ENCODE measurements around the gene ANKLE2. TPM values are rescaled to one million over a fixed set of nuclear protein-coding genes. Genes with fewer than 3 reads are reported as not detected.

Gene ANKLE2
- total RNA-seq, 1 donor from 2014 or later: 54.2 TPM

- Histone ChIP-seq H3K4me1 (no peaks in the 10 kb centered on the region), H3K27ac (no peak overlapping the region), H3K4me3 (no peak overlapping the region), H3K36me3 (peaks cover 83 to 96% of the 10 kb centered on the region in 2 donors), H3K27me3 (no peaks in the 10 kb centered on the region), H3K9me3 (no peaks in the 10 kb centered on the region)
- DNase-seq (ENCODE audit: low spot score in 2 of 2): no peak
- intact Hi-C loops (cut with DNase I): no loop called here
- TF ChIP-seq CTCF (IDR thresholded peaks at IDR 0.05): no peak
Measured at GRCh38 chr12:132748319-132748718, 13.3 kb downstream of the ANKLE2 start.

- no peak for DNase-seq (ENCODE audit: low spot score in 2 of 2)
- H3K9me3 ChIP-seq: no peaks in the 10 kb centered on the region
- H3K4me1 ChIP-seq: no peaks in the 10 kb centered on the region
- no peak for TF ChIP-seq CTCF (IDR thresholded peaks at IDR 0.05)
- H3K27me3 ChIP-seq: no peaks in the 10 kb centered on the region
- peaks cover 83 to 96% of the 10 kb centered on the region in 2 donors for H3K36me3 ChIP-seq
- H3K27ac ChIP-seq: no peak overlapping the region
- intact Hi-C loops (cut with DNase I): no loop called here
- H3K4me3 ChIP-seq: no peak overlapping the region
Measured at GRCh38 chr12:132747896-132748295, 13.7 kb downstream of the ANKLE2 start.

GRCh38 chr12:132747395-132747794 is 14.2 kb downstream of the ANKLE2 start:
- no peaks in the 10 kb centered on the region for H3K27me3 ChIP-seq
- no peak overlapping the region for H3K27ac ChIP-seq
- TF ChIP-seq CTCF (IDR thresholded peaks at IDR 0.05): no peak
- intact Hi-C loops (cut with DNase I): no loop called here
- H3K9me3 ChIP-seq: no peaks in the 10 kb centered on the region
- no peaks in the 10 kb centered on the region for H3K4me1 ChIP-seq
- peaks cover 83 to 96% of the 10 kb centered on the region in 2 donors for H3K36me3 ChIP-seq
- no peak for DNase-seq (ENCODE audit: low spot score in 2 of 2)
- H3K4me3 ChIP-seq: no peak overlapping the region

- intact Hi-C loops (cut with DNase I): no loop called here
- H3K27ac ChIP-seq: no peak overlapping the region
- no peaks in the 10 kb centered on the region for H3K27me3 ChIP-seq
- H3K36me3 ChIP-seq: peaks cover 82 to 96% of the 10 kb centered on the region in 2 donors
- no peak for TF ChIP-seq CTCF (IDR thresholded peaks at IDR 0.05)
- no peak for DNase-seq (ENCODE audit: low spot score in 2 of 2)
- H3K9me3 ChIP-seq: no peaks in the 10 kb centered on the region
- H3K4me1 ChIP-seq: no peaks in the 10 kb centered on the region
- H3K4me3 ChIP-seq: no peak overlapping the region
Measured at GRCh38 chr12:132746613-132747012, 15.0 kb downstream of the ANKLE2 start.

GRCh38 chr12:132743831-132744230 is 17.8 kb downstream of the ANKLE2 start:
- H3K36me3 ChIP-seq: peaks cover 82 to 98% of the 10 kb centered on the region in 2 donors
- DNase-seq (ENCODE audit: low spot score in 2 of 2): no peak
- H3K4me1 ChIP-seq: no peaks in the 10 kb centered on the region
- intact Hi-C loops (cut with DNase I): no loop called here
- no peaks in the 10 kb centered on the region for H3K27me3 ChIP-seq
- no peak for TF ChIP-seq CTCF (IDR thresholded peaks at IDR 0.05)
- H3K9me3 ChIP-seq: no peaks in the 10 kb centered on the region
- no peak overlapping the region for H3K27ac ChIP-seq
- H3K4me3 ChIP-seq: no peak overlapping the region

- no peaks in the 10 kb centered on the region for H3K9me3 ChIP-seq
- intact Hi-C loops (cut with DNase I): no loop called here
- no peak for TF ChIP-seq CTCF (IDR thresholded peaks at IDR 0.05)
- no peaks in the 10 kb centered on the region for H3K4me1 ChIP-seq
- H3K27ac ChIP-seq: no peak overlapping the region
- DNase-seq (ENCODE audit: low spot score in 2 of 2): no peak
- H3K27me3 ChIP-seq: no peaks in the 10 kb centered on the region
- H3K36me3 ChIP-seq: peaks cover 81 to 95% of the 10 kb centered on the region in 2 donors
- no peak overlapping the region for H3K4me3 ChIP-seq
Measured at GRCh38 chr12:132741620-132742019, 20.0 kb downstream of the ANKLE2 start.

All from ascending aorta (tissue), 2 donors.